Measurements from ENCODE around the gene SH2D4B.

The SH2D4B gene

GRCh38 chr10:80580638-80581468 is 43.2 kb downstream of the SH2D4B start:
- no peak overlapping the region for H3K27ac ChIP-seq
- ChIA-PET CTCF (no interaction called here), POLR2A (ENCODE audit: low non-redundant PET) (no interaction called here)
- DNase-seq (ENCODE audit: low spot score) = no peak
- TF ChIP-seq CTCF (conservative IDR thresholded peaks at IDR 0.05; ENCODE audit: low read depth) = no peak

GRCh38 chr10:80581469-80581835 is 43.8 kb downstream of the SH2D4B start:
- POLR2A ChIA-PET (ENCODE audit: low non-redundant PET) = no interaction called here
- TF ChIP-seq CTCF (conservative IDR thresholded peaks at IDR 0.05; ENCODE audit: low read depth) = no peak
- DNase-seq (ENCODE audit: low spot score) = no peak
- CTCF ChIA-PET = no interaction called here
- H3K27ac ChIP-seq = no peak overlapping the region

GRCh38 chr10:80582286-80582960 is 44.7 kb downstream of the SH2D4B start:
- no peak overlapping the region for H3K27ac ChIP-seq
- CTCF ChIA-PET = no interaction called here
- TF ChIP-seq CTCF (conservative IDR thresholded peaks at IDR 0.05; ENCODE audit: low read depth) = no peak
- POLR2A ChIA-PET (ENCODE audit: low non-redundant PET) = no interaction called here
- DNase-seq (ENCODE audit: low spot score) = no peak

- CTCF ChIA-PET = interaction anchor here (0.6 to 1.5 kb wide), 3 partner anchors 15 to 525 kb away, joined by 3 to 4 read pairs (median 4); no protein-coding TSS in a partner anchor
- POLR2A ChIA-PET (ENCODE audit: low non-redundant PET) = no interaction called here
Measured at GRCh38 chr10:80583685-80584084, 46.0 kb downstream of the SH2D4B start.

GRCh38 chr10:80585812-80586211 is 48.1 kb downstream of the SH2D4B start:
- DNase-seq (ENCODE audit: low spot score) = no peak
- no peak for TF ChIP-seq CTCF (conservative IDR thresholded peaks at IDR 0.05; ENCODE audit: low read depth)
- CTCF ChIA-PET = interaction anchor here (1.3 kb wide), 1 partner anchor 77 kb away, joined by 3 read pairs; no protein-coding TSS in a partner anchor
- POLR2A ChIA-PET (ENCODE audit: low non-redundant PET) = no interaction called here
- H3K27ac ChIP-seq = no peak overlapping the region

More at GRCh38 chr10:80583685-80584084, 46.0 kb downstream of the SH2D4B start:
- DNase-seq (ENCODE audit: low spot score) = no peak
- H3K27ac ChIP-seq = no peak overlapping the region
- no peak for TF ChIP-seq CTCF (conservative IDR thresholded peaks at IDR 0.05; ENCODE audit: low read depth)

GRCh38 chr10:80588546-80588945 is 50.8 kb downstream of the SH2D4B start:
- ChIA-PET CTCF (interaction anchor here (0.6 kb wide), 2 partner anchors 60 to 144 kb away, joined by 3 read pairs; no protein-coding TSS in a partner anchor), POLR2A (ENCODE audit: low non-redundant PET) (interaction anchor here (0.6 kb wide), 1 partner anchor 22 kb away, joined by 5 read pairs; no protein-coding TSS in a partner anchor)
- no peak for TF ChIP-seq CTCF (conservative IDR thresholded peaks at IDR 0.05; ENCODE audit: low read depth)
- no peak overlapping the region for H3K27ac ChIP-seq
- no peak for DNase-seq (ENCODE audit: low spot score)
